ENCODE results near the gene NCCRP1. TPM values are rescaled to one million over a fixed set of nuclear protein-coding genes. Genes with fewer than 3 reads are reported as not detected.

NCCRP1 gene
- not detected for total RNA-seq

GRCh38 chr19:39196860-39197562, at the start of gene NCCRP1:
TSS of gene NCCRP1 (plus strand) at chr19:39196964. CDS start at chr19:39196983, 19 bp downstream.
- Mint-ChIP-seq H3K36me3 (ENCODE audit: insufficient read depth) (no peaks in the 10 kb centered on the region), H3K4me3 (peak within 1 kb of the TSS; percentile 22), H3K4me1 (ENCODE audit: low read depth) (peaks cover 23% of the 10 kb centered on the region), H3K9me3 (no peaks in the 10 kb centered on the region), H3K27me3 (ENCODE audit: low read depth) (peaks cover 80% of the 10 kb centered on the region)
- DNase-seq = no peak
- peak; percentile 47 to 51 for ATAC-seq

- H3K4me1 Mint-ChIP-seq (ENCODE audit: low read depth) = peaks cover 10% of the 10 kb centered on the region
- H3K4me3 Mint-ChIP-seq = no peak overlapping the region
- no peak for ATAC-seq
Observed at GRCh38 chr19:39147480-39147879, 49.3 kb upstream of the NCCRP1 start.

GRCh38 chr19:39148939-39149529, 47.7 kb upstream of the NCCRP1 start:
- no peak for DNase-seq
- peaks cover 7% of the 10 kb centered on the region for H3K36me3 Mint-ChIP-seq (ENCODE audit: insufficient read depth)
- H3K9me3 Mint-ChIP-seq = no peaks in the 10 kb centered on the region
- H3K4me1 Mint-ChIP-seq (ENCODE audit: low read depth) = peaks cover 13% of the 10 kb centered on the region
- no peak for ATAC-seq
- H3K27me3 Mint-ChIP-seq (ENCODE audit: low read depth) = no peaks in the 10 kb centered on the region
- no peak overlapping the region for H3K4me3 Mint-ChIP-seq

More at GRCh38 chr19:39147480-39147879, 49.3 kb upstream of the NCCRP1 start:
- H3K9me3 Mint-ChIP-seq = no peaks in the 10 kb centered on the region
- no peak for DNase-seq
- H3K27me3 Mint-ChIP-seq (ENCODE audit: low read depth) = no peaks in the 10 kb centered on the region
- peaks cover 4% of the 10 kb centered on the region for H3K36me3 Mint-ChIP-seq (ENCODE audit: insufficient read depth)

GRCh38 chr19:39150235-39150634, 46.5 kb upstream of the NCCRP1 start:
- Mint-ChIP-seq H3K27me3 (ENCODE audit: low read depth) (no peaks in the 10 kb centered on the region), H3K9me3 (no peaks in the 10 kb centered on the region), H3K4me1 (ENCODE audit: low read depth) (peaks cover 11% of the 10 kb centered on the region), H3K36me3 (ENCODE audit: insufficient read depth) (peaks cover 8% of the 10 kb centered on the region), H3K4me3 (no peak overlapping the region)
- DNase-seq (no peak), ATAC-seq (no peak)

- DNase-seq (no peak), ATAC-seq (no peak)
- H3K27me3 Mint-ChIP-seq (ENCODE audit: low read depth) = no peaks in the 10 kb centered on the region
- H3K4me1 Mint-ChIP-seq (ENCODE audit: low read depth) = peaks cover 13% of the 10 kb centered on the region
- no peaks in the 10 kb centered on the region for H3K9me3 Mint-ChIP-seq
- H3K36me3 Mint-ChIP-seq (ENCODE audit: insufficient read depth) = peaks cover 7% of the 10 kb centered on the region
- no peak overlapping the region for H3K4me3 Mint-ChIP-seq
Observed at GRCh38 chr19:39150807-39151600, 45.8 kb upstream of the NCCRP1 start.

GRCh38 chr19:39152066-39152465, 44.7 kb upstream of the NCCRP1 start:
- Mint-ChIP-seq H3K4me1 (ENCODE audit: low read depth) (peaks cover 15% of the 10 kb centered on the region), H3K36me3 (ENCODE audit: insufficient read depth) (peaks cover 6% of the 10 kb centered on the region), H3K9me3 (no peaks in the 10 kb centered on the region), H3K27me3 (ENCODE audit: low read depth) (no peaks in the 10 kb centered on the region), H3K4me3 (no peak overlapping the region)
- no peak for ATAC-seq
- DNase-seq = no peak

- Mint-ChIP-seq H3K9me3 (no peaks in the 10 kb centered on the region), H3K36me3 (ENCODE audit: insufficient read depth) (peaks cover 4% of the 10 kb centered on the region), H3K4me3 (no peak overlapping the region), H3K4me1 (ENCODE audit: low read depth) (peaks cover 16% of the 10 kb centered on the region), H3K27me3 (ENCODE audit: low read depth) (no peaks in the 10 kb centered on the region)
- ATAC-seq = no peak
- no peak for DNase-seq
Observed at GRCh38 chr19:39154100-39154628, 42.6 kb upstream of the NCCRP1 start.

GRCh38 chr19:39154629-39155100, 42.1 kb upstream of the NCCRP1 start:
- Mint-ChIP-seq H3K4me3 (no peak overlapping the region), H3K9me3 (no peaks in the 10 kb centered on the region), H3K27me3 (ENCODE audit: low read depth) (no peaks in the 10 kb centered on the region), H3K4me1 (ENCODE audit: low read depth) (peaks cover 16% of the 10 kb centered on the region), H3K36me3 (ENCODE audit: insufficient read depth) (peaks cover 4% of the 10 kb centered on the region)
- no peak for DNase-seq
- ATAC-seq = no peak

- Mint-ChIP-seq H3K4me1 (ENCODE audit: low read depth) (peaks cover 18% of the 10 kb centered on the region), H3K27me3 (ENCODE audit: low read depth) (no peaks in the 10 kb centered on the region), H3K4me3 (no peak overlapping the region), H3K36me3 (ENCODE audit: insufficient read depth) (peaks cover 4% of the 10 kb centered on the region), H3K9me3 (no peaks in the 10 kb centered on the region)
- no peak for ATAC-seq
- DNase-seq = no peak
Observed at GRCh38 chr19:39155114-39155700, 41.6 kb upstream of the NCCRP1 start.

GRCh38 chr19:39155741-39156140, 41.0 kb upstream of the NCCRP1 start:
- no peak for ATAC-seq
- Mint-ChIP-seq H3K36me3 (ENCODE audit: insufficient read depth) (peaks cover 4% of the 10 kb centered on the region), H3K9me3 (no peaks in the 10 kb centered on the region), H3K27me3 (ENCODE audit: low read depth) (no peaks in the 10 kb centered on the region), H3K4me3 (no peak overlapping the region), H3K4me1 (ENCODE audit: low read depth) (peaks cover 20% of the 10 kb centered on the region)
- no peak for DNase-seq

GRCh38 chr19:39156326-39157230, 40.2 kb upstream of the NCCRP1 start:
- Mint-ChIP-seq H3K9me3 (no peaks in the 10 kb centered on the region), H3K4me1 (ENCODE audit: low read depth) (peaks cover 20% of the 10 kb centered on the region), H3K27me3 (ENCODE audit: low read depth) (no peaks in the 10 kb centered on the region), H3K4me3 (no peak overlapping the region), H3K36me3 (ENCODE audit: insufficient read depth) (peaks cover 4% of the 10 kb centered on the region)
- no peak for DNase-seq
- ATAC-seq = no peak

GRCh38 chr19:39157275-39157996, 39.3 kb upstream of the NCCRP1 start:
- Mint-ChIP-seq H3K9me3 (no peaks in the 10 kb centered on the region), H3K36me3 (ENCODE audit: insufficient read depth) (peaks cover 4% of the 10 kb centered on the region), H3K27me3 (ENCODE audit: low read depth) (no peaks in the 10 kb centered on the region), H3K4me3 (no peak overlapping the region), H3K4me1 (ENCODE audit: low read depth) (peaks cover 20% of the 10 kb centered on the region)
- no peak for DNase-seq
- no peak for ATAC-seq

GRCh38 chr19:39157997-39158389, 38.8 kb upstream of the NCCRP1 start:
- H3K9me3 Mint-ChIP-seq = no peaks in the 10 kb centered on the region
- H3K4me3 Mint-ChIP-seq = no peak overlapping the region
- DNase-seq (no peak), ATAC-seq (no peak)
- H3K4me1 Mint-ChIP-seq (ENCODE audit: low read depth) = peaks cover 24% of the 10 kb centered on the region
- peaks cover 4% of the 10 kb centered on the region for H3K36me3 Mint-ChIP-seq (ENCODE audit: insufficient read depth)
- no peaks in the 10 kb centered on the region for H3K27me3 Mint-ChIP-seq (ENCODE audit: low read depth)

Measured in activated T-cell treated with anti-CD3 and anti-CD28 coated beads, Interleukin-2, amount 50 U/mL, for 4 hours (primary cell).